GF-D8 (cell line): ENCODE measurements around the gene CCDC200.
"Not testable (repeated sequence)": the region's sequence is repeated elsewhere in the genome, so short reads cannot be mapped to it uniquely, and the experiment has no call there.

ENCODE experiments used
- DNase-seq: peaks from one replicate; lab custom pipeline; 2025; lab: John Stamatoyannopoulos, UW

The CCDC200 gene

GRCh38 chr17:43216369-43216761 lies 12.1 kb downstream of the CCDC200 start:
- DNase-seq, result no peak

DNA sequence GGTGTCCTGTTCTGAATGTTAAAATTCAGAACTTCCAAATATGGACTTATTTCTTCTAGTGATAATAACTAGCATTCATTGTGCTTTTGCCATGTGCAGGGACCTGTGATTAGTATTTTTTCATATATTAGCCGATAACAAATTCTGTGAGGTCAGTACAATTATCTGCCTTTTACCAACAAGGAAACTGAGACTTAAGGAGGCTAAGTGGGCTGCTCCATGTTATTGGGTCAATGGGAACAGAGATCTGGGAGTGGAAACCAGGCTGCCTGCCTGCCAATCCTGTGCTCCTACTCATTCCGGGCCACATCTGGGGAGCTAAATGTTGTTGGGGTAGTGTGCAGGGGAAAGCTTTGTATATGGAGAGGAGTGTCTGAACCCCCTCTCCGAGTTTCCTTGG lies 13.1 kb downstream of the CCDC200 start:
- DNase-seq, result no peak

DNA sequence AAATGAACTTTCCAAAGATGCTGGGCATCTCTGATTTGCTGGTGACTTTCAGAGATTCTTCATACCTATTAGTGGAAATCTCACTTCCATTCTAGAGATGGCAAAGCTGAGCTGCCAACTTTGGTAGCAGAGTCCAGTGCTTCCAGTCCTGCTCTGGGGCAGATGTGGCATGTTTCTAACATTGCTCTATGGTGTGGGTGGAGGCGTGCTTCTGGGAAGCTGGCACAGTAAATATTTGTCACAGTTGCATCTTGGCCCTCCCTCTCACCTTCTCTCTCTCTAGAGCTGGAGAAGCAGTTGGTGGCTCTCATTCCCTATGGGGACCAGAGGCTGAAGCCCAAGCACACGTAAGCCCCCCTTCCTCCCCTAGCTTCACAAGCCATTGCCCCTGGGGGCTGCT lies 14.9 kb downstream of the CCDC200 start:
- no peak for DNase-seq

GRCh38 chr17:43212641-43213490 lies 15.6 kb downstream of the CCDC200 start:
- peak; percentile 23 for DNase-seq

- peak; percentile 53 for DNase-seq
Observed at GRCh38 chr17:43211480-43212402, 16.7 kb downstream of the CCDC200 start, which contains the start of gene TMEM106A. TMEM106A (plus strand) TSS chr17:43211875; CDS start chr17:43213042, 1,167 bp downstream.

DNA sequence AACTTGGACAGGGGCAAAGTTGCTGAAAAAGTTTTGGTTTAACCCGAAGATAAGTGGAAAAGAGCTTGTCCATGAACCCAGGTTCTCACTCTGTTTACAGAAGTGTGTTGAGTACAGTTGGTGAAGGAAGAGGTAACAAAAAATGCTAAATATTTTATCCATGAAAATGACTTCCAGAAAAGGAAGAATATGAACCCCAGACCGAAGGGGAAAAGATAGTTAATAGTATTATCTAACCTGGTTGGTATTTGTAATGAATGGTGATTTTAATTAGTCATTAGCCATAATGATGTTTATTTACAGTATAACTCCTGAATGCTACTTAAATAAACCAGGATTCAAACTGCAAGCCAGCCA lies 17.3 kb downstream of the CCDC200 start:
- DNase-seq, result no peak

DNA sequence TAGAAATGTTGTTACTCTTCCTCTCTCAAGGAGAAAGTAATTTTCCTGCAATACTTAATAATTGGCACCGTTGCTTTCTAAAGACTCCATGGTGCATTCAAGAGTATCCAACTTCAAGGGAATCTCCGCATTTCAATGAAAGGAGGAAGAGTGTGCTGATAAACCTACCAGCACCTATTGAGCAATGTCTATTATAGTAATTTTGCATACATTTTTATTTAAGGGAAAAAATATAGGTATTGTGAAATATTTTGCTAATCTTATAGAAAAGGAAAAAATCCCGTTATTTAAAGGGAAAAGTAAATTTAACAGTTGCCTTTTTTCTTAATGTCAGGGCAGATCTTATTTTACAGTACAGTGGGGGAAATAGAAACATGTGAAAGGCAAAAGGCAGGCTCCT lies 17.8 kb downstream of the CCDC200 start:
- no peak for DNase-seq

DNA sequence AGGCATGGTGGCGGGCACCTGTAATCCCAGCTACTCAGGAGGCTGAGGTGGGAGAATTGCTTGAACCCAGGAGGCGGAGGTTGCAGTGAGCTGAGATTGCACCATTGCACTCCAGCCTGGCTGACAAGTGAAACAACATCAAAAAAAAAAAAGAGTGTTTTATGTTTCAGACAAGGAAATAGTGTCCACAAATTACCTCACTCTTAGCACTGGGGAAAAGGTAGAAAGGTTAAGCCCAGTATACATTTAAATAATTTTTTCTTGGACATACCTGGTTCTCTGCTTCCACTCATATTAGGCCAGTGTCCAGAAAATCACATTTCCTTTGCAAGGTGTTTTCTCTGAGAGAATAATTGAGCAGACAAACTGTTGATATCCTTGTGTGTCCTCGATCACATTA lies 25.4 kb downstream of the CCDC200 start:
- not testable (repeated sequence) for DNase-seq

DNA sequence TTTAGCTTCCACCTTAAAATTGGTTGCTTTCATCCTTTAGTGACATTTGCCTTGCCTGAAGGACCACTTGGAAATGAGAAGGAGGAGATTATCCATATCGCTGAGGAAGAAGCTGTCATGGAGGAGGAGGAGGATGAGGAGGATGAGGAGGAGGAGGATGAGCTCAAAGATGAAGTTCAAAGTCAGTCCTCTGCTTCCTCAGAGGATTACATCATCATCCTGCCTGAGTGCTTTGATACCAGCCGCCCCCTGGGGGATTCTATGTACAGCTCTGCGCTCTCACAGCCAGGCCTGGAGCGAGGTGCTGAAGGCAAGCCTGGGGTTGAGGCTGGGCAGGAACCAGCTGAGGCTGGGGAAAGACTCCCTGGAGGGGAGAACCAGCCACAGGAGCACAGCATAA lies 28.3 kb downstream of the CCDC200 start:
- peak; percentile 14 for DNase-seq

GRCh38 chr17:43199633-43200032 lies 28.8 kb downstream of the CCDC200 start:
- DNase-seq, result no peak

GRCh38 chr17:43193251-43193650 lies 35.2 kb downstream of the CCDC200 start:
- DNase-seq, result no peak

GRCh38 chr17:43186656-43187055 lies 41.8 kb downstream of the CCDC200 start:
- DNase-seq, result not testable (repeated sequence)

DNA sequence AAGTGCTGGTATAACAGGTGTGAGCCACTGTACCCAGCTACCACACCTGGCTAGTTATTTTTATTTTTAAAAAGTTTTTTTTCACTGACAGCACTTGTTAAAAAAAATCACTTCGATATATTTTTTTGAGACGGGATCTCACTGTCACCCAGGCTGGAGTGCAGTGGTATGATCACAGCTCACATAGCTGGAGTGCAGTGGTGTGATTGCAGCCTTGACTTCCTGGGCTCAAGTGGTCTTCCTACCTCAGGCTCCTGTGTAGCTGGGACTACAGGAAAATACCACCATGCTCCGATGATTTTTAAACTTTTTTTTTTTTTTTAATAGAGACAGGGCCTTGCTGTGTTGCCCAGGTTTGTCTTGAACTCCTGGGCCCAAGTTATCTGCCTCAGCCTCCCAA lies 44.5 kb downstream of the CCDC200 start:
- no peak for DNase-seq

GRCh38 chr17:43176119-43176570 lies 52.3 kb downstream of the CCDC200 start:
- DNase-seq, result no peak

- DNase-seq, result no peak
Observed at GRCh38 chr17:43175213-43176118, 53.0 kb downstream of the CCDC200 start.

DNA sequence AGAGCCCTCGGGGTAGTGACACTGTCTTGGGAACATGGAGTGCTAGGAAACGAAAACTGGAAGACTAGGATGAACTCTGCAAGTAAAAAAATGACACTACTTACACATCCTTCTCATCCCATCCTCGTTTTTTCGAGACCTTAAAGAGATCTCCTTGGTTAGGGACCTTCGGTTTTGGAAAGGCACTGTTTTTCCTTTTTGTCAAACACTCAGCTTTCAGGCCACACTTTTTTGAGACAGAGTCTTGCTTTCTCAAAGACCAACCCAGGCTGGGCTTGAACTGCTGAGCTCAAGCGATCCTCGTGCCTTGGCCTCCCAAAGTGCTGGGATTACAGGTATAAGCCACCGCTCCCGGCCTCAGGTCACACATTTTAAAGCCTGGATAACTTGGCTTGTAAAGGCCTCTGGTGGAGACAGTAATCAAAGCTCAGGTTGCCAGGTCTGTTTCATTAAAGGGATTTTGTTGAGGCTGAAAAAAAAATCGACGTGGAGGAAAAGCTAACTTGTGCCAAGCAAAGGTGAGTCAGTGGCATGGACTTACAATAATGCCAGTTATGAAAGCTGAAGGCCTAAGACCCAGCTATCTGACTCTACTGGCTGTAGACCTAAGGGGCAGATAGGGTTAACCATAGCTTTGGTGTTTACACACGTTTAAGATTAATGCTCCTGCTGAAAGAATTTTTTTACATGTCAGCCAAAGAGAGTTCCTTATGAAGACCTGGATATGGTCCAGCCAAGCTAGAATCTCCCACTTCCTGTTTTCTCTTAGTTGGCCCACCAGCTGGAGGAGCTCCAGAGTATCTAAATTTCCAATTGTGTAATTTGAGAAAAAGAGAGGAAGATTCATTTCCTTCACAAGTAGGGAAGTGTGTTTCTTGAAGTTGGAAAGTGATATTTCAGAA lies 56.6 kb downstream of the CCDC200 start:
- DNase-seq, result peak; percentile 86
